B cell (primary cell): ENCODE results near the gene DDHD1. TPM values are rescaled to one million over a fixed set of nuclear protein-coding genes. Genes with fewer than 3 reads are reported as not detected.
"Not testable (repeated sequence)": the region's sequence is repeated elsewhere in the genome, so short reads cannot be mapped to it uniquely, and the experiment has no call there.

Source experiments
- ATAC-seq: fragments of 200-7000 bp; cut with Tn5 transposase; one replicate; pipeline ENCODE4 v1.10.0; 2021; ENCODE audit warnings: low read depth, mild to moderate bottlenecking, moderate number of reproducible peaks, moderate library complexity
- CTCF ChIA-PET: fragments of 350-600 bp; sonication (Branson Sonifier 250); formaldehyde crosslinking; loops from one replicate; lab custom pipeline; 2021; ENCODE audit warnings: antibody characterized with exemption, inconsistent platforms; lab: Charles Lee
- POLR2A ChIA-PET: fragments of 350-600 bp; sonication (Branson Sonifier 250); formaldehyde crosslinking; loops from one replicate; lab custom pipeline; 2021; ENCODE audit warnings: antibody characterized with exemption; lab: Charles Lee
- DNase-seq: peaks from one replicate; pipeline ENCODE4 v3.0.0; 2013
- H2AFZ ChIP-seq: 2 replicates; pipeline ENCODE4 v1.6.1; 2012; ENCODE audit warnings: mild to moderate bottlenecking, low read depth, low read length; ENCODE audit not compliant: insufficient read depth, poor library complexity, severe bottlenecking
- H3K27ac ChIP-seq, 2 donors: 1 replicate in 1 of 2; 2 replicates in 1 of 2; pipeline ENCODE4 v1.5.1; 2012 to 2013; ENCODE audit warnings: low read length in 2 of 2, mild to moderate bottlenecking in 2 of 2, moderate library complexity in 1 of 2
- H3K27me3 ChIP-seq, 4 experiments: fragments of 200-600 bp in 1 of 4; sonication (generic) in 1 of 4; replicated peaks in 1 of 4; 1 replicate in 2 of 4; 2 replicates in 2 of 4; pipeline versions ENCODE4 v1.6.1 to v1.7.0; 2013 to 2016; ENCODE audit warnings: low read length in 3 of 4, mild to moderate bottlenecking in 2 of 4, mixed read lengths in 1 of 4, moderate library complexity in 1 of 4; ENCODE audit not compliant: insufficient read depth in 4 of 4, control insufficient read depth in 3 of 4; ENCODE audit errors: control extremely low read depth in 1 of 4
- H3K36me3 ChIP-seq, 2 experiments: replicated peaks in 1 of 2; 1 replicate in 1 of 2; 2 replicates in 1 of 2; pipeline versions ENCODE4 v1.6.1 to v1.7.1; 2013; ENCODE audit warnings: low read length in 1 of 2; ENCODE audit not compliant: insufficient read depth in 2 of 2, control insufficient read depth in 1 of 2; ENCODE audit errors: control extremely low read depth in 1 of 2, extremely low read depth in 1 of 2
- H3K4me1 ChIP-seq, 2 donors: fragments of 200-600 bp in 1 of 2; sonication (generic) in 1 of 2; 1 replicate in 1 of 2; 2 replicates in 1 of 2; pipeline versions ENCODE4 v1.5.1 to v1.6.1; 2013 to 2017; ENCODE audit warnings: low read length in 2 of 2; ENCODE audit not compliant: control insufficient read depth in 2 of 2, insufficient read depth in 2 of 2
- H3K4me2 ChIP-seq: replicated peaks from 2 replicates; pipeline ENCODE3; 2012; ENCODE audit warnings: mild to moderate bottlenecking, low read depth, low read length; ENCODE audit not compliant: poor library complexity, severe bottlenecking
- H3K4me3 ChIP-seq, 5 experiments: fragments of 200-600 bp in 1 of 5; sonication (generic) in 1 of 5; 1 replicate in 3 of 5; 2 replicates in 2 of 5; pipeline versions ENCODE4 v1.5.1 to v1.7.0; 2011 to 2016; ENCODE audit warnings: low read length in 4 of 5, mild to moderate bottlenecking in 4 of 5, low read depth in 2 of 5, control low read depth in 1 of 5, moderate library complexity in 1 of 5; ENCODE audit not compliant: insufficient read depth in 1 of 5; ENCODE audit errors: control extremely low read depth in 1 of 5, extremely low read depth in 1 of 5
- H3K79me2 ChIP-seq: fragments of 200-600 bp; sonication (generic); one replicate; pipeline ENCODE4 v1.6.0; 2016; ENCODE audit warnings: low read length; ENCODE audit not compliant: control insufficient read depth, insufficient read depth
- H3K9ac ChIP-seq: fragments of 200-600 bp; sonication (generic); 2 replicates; pipeline ENCODE4 v1.6.1; 2017; ENCODE audit warnings: mild to moderate bottlenecking, low read length, moderate library complexity
- H3K9me3 ChIP-seq, 3 donors: one replicate each; pipeline versions ENCODE4 v1.6.1 to v1.7.1; 2013; ENCODE audit warnings: low read length in 2 of 3; ENCODE audit not compliant: control insufficient read depth in 2 of 3, insufficient read depth in 1 of 3; ENCODE audit errors: control extremely low read depth in 1 of 3
- H4K20me1 ChIP-seq: 2 replicates; pipeline ENCODE4 v1.6.0; 2012; ENCODE audit warnings: mild to moderate bottlenecking, low read length; ENCODE audit not compliant: insufficient read depth, control insufficient read depth, poor library complexity, severe bottlenecking
- H3K27ac Mint-ChIP-seq: one replicate; pipeline ENCODE4 v1.8.0; 2021; ENCODE audit warnings: mixed read lengths
- H3K27me3 Mint-ChIP-seq: one replicate; pipeline ENCODE4 v1.8.0; 2021; ENCODE audit warnings: mixed read lengths
- H3K4me1 Mint-ChIP-seq: one replicate; pipeline ENCODE4 v1.8.0; 2021; ENCODE audit warnings: mixed read lengths
- H3K4me3 Mint-ChIP-seq: one replicate; pipeline ENCODE4 v1.8.0; 2021; ENCODE audit warnings: mixed read lengths
- H3K9me3 Mint-ChIP-seq: one replicate; pipeline ENCODE4 v1.8.0; 2022; ENCODE audit warnings: mixed read lengths; ENCODE audit not compliant: insufficient read depth
- CTCF ChIP-seq: fragments of 200-600 bp; IDR thresholded peaks from one replicate; pipeline ENCODE4 v1.8.0; 2022; ENCODE audit warnings: antibody characterized with exemption, mild to moderate bottlenecking
- EZH2 ChIP-seq: IDR thresholded peaks from 2 replicates; pipeline ENCODE4 v1.6.1; 2012; ENCODE audit warnings: borderline replicate concordance, low read depth, mild to moderate bottlenecking, moderate library complexity, low read length; ENCODE audit not compliant: insufficient read depth, poor library complexity, severe bottlenecking
- WGBS: methylation state at CpG from one replicate; pipeline ENCODE4 v1.1.5; 2013; ENCODE audit warnings: missing lambda C conversion rate; ENCODE audit not compliant: insufficient coverage; 5-methylcytosine and 5-hydroxymethylcytosine counted together
- intact Hi-C: fragments of 100-400 bp; cut with micrococcal nuclease; formaldehyde crosslinking; loops from one replicate; pipeline ENCODE4 v1.10.0; 2022
- polyA plus RNA-seq: library from polyadenylated mRNA; depleted of rRNA; stranded (reverse); fragments of >200 nt; gene quantifications from 2 replicates; pipeline ENCODE4 v1.2.3, GENCODE V29; 2012
- total RNA-seq, 2 donors: library from RNA; stranded (reverse); fragments of 120-200 nt in 1 of 2; gene quantifications; 1 replicate in 1 of 2; 2 replicates in 1 of 2; pipeline versions ENCODE4 v1.2.3 to v1.2.4, GENCODE V29; 2013 to 2022

Gene DDHD1
- total and polyA plus RNA-seq, 2 donors (not counting 1 experiment from before 2014, with no cell fraction given): 7.1 to 75.4 TPM

DNA sequence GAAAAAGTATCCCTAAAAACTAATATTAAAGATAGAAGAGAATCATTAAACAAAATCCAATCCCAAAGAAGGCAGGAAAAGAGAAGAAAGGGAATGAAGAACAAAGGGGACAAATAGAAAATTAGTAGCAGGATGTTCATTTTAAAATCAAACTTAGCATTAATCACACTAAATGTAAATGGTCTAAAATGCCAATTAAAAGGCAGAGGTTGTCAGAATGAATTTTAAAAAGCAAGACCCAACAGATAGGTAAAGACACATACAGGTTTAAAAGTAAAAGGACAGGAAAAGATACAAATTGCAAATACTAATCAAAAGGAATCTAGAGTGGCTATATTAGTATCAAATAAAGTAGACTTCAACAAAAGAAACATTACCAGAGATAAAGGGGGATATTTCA lies 12.5 kb downstream of the DDHD1 start:
- Mint-ChIP-seq H3K27ac (no peak overlapping the region), H3K4me1 (peaks cover 19% of the 10 kb centered on the region), H3K4me3 (no peak overlapping the region), H3K9me3 (peaks cover 30% of the 10 kb centered on the region), H3K27me3 (no peaks in the 10 kb centered on the region)
- no peaks in the 10 kb centered on the region for H3K4me1 ChIP-seq
- DNase-seq (no peak), ATAC-seq (no peak)
- H3K9me3 ChIP-seq: peaks cover 19 to 45% (median 27%) of the 10 kb centered on the region in 3 donors
- POLR2A ChIA-PET: no interaction called here
- H3K27me3 ChIP-seq: no peaks in the 10 kb centered on the region
- no peak overlapping the region for H3K9ac ChIP-seq
- H3K27ac ChIP-seq: no peak overlapping the region
- H3K79me2 ChIP-seq: peaks cover 100% of the 10 kb centered on the region
- peaks cover 2 to 3% of the 10 kb centered on the region in 2 experiments for H3K36me3 ChIP-seq
- H2AFZ ChIP-seq: no peak overlapping the region
- H3K4me2 ChIP-seq: no peak overlapping the region
- intact Hi-C loops: no loop called here
- H4K20me1 ChIP-seq: peaks cover 55% of the 10 kb centered on the region
- TF ChIP-seq CTCF (no peak), EZH2 (no peak)
- CTCF ChIA-PET: interaction anchor here (0.8 kb wide), 1 partner anchor 34 kb away, joined by 3 read pairs; no protein-coding TSS in a partner anchor
- H3K4me3 ChIP-seq: no peak overlapping the region

GRCh38 chr14:53137568-53138203 lies 15.4 kb downstream of the DDHD1 start:
- Histone ChIP-seq H3K4me2 (no peak overlapping the region), H3K4me3 (no peak overlapping the region), H3K9ac (no peak overlapping the region), H2AFZ (no peak overlapping the region), H3K27ac (no peak overlapping the region), H3K79me2 (peaks cover 100% of the 10 kb centered on the region), H4K20me1 (peaks cover 50% of the 10 kb centered on the region), H3K27me3 (no peaks in the 10 kb centered on the region), H3K4me1 (no peaks in the 10 kb centered on the region), H3K36me3 (peaks cover 2 to 3% of the 10 kb centered on the region in 2 experiments), H3K9me3 (peaks cover 13 to 45% (median 27%) of the 10 kb centered on the region in 3 donors)
- ATAC-seq (no peak), DNase-seq (no peak)
- TF ChIP-seq EZH2 (no peak), CTCF (no peak)
- Mint-ChIP-seq H3K4me1 (peaks cover 17% of the 10 kb centered on the region), H3K27me3 (no peaks in the 10 kb centered on the region), H3K9me3 (peaks cover 28% of the 10 kb centered on the region), H3K4me3 (no peak overlapping the region), H3K27ac (no peak overlapping the region)
- intact Hi-C loops: no loop called here
- ChIA-PET CTCF (no interaction called here), POLR2A (no interaction called here)
- WGBS: 80% methylated on average over 1 of the region's 4 CpGs

GRCh38 chr14:53130491-53130890 lies 22.6 kb downstream of the DDHD1 start:
- H3K79me2 ChIP-seq: peaks cover 96% of the 10 kb centered on the region
- H3K4me2 ChIP-seq, H3K27ac ChIP-seq, H3K4me3 ChIP-seq, H3K27me3 ChIP-seq, H3K9me3 Mint-ChIP-seq, H3K4me3 Mint-ChIP-seq, H3K9ac ChIP-seq, H3K27ac Mint-ChIP-seq, POLR2A ChIA-PET, H3K36me3 ChIP-seq, ATAC-seq, CTCF ChIA-PET, H2AFZ ChIP-seq, H3K9me3 ChIP-seq, H3K27me3 Mint-ChIP-seq, intact Hi-C loops, DNase-seq: not testable (repeated sequence)
- peaks cover 18 to 23% of the 10 kb centered on the region in 2 donors for H3K4me1 ChIP-seq
- WGBS: 100% methylated on average over 7 of the region's 10 CpGs
- peaks cover 11% of the 10 kb centered on the region for H3K4me1 Mint-ChIP-seq
- H4K20me1 ChIP-seq: peaks cover 17% of the 10 kb centered on the region
